NOMO-1 treated with dmso at 0.1 percent for 144 hours (cell line): ENCODE measurements around the gene PSTPIP2.
"Not testable (repeated sequence)": the region's sequence is repeated elsewhere in the genome, so short reads cannot be mapped to it uniquely, and the experiment has no call there.

Source experiments
- DNase-seq: peaks from one replicate; lab custom pipeline; 2025; ENCODE audit not compliant: unreplicated experiment; lab: John Stamatoyannopoulos, UW

Gene PSTPIP2

DNA sequence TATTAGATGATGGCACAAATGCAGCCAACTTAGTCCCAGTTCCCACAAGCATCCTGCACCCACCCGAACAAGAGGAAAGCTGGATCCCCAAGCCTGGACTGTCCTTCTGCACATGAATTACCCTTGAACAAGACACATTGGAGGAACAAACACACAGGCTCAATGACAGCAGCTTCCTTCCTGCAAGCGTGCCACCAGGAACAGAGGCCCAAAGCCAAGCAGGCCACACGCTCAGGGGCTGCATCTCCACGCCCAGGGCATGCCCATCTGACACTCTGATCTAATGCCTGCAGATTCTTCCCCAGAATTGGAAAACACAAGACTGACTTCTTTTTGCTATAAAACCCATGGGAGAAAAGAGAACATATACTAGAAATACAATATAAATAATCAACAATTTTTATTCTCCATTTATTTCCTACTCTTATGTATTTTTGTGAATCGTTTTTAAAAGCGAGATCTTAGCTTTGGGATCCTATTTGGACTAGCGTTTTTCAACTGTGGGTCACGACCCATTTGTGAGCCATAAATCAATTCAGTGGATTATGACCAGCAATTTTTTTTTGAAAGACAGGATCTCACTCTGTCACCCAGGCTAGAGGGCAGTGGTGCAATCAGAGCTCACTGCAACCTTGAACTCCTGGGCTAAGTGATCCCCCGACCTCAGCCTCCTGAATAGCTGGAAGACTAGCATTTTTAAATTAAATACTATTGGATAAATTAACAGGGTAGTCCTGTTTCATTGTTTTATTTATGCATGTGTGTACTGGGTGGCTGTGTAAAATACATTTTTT is 34.4 kb downstream of the PSTPIP2 start:
- no peak for DNase-seq

DNA sequence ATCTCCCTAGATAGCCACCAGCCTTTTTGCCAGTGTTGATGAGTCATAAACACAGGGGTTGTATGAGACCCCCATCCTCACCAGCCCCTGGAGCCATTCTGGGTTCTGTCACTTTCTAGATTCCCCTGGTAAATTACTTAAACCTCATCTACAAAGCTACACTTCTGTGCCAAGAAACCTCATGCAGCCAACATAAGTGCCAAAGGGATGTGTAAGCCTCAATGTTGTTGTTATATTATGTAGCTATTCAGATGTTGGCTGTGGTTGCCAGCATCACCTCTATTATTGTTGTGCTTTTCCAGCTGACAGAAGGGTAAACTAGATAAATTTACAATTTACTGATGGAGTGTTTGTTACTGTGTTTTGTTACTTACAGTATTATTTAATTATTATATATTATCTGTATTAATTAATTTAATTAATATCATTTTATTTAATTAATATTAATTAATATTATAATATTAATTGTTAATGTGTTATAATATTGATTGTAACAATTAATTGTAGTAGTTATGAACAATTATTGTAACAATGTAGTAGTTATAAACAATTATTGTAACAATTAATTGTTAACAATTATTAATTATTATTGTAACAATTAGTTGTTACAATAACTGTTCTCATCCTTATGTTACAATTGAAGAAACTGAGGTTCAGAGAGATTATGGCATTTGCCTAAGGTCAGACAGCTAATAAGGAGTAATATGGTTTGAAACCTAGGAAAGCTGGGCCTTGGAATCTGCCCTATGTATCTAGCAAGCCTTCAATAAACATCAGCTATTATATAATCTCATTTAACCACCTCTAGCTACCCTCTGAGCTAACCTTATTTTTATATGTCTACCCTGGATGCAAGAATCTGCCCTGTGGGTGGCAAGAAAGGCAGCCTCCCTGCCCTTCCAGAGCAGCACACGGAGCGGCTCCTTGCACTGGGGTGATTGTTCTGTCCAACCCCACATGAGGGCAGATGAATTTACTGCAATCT is 36.1 kb downstream of the PSTPIP2 start:
- DNase-seq = no peak

DNA sequence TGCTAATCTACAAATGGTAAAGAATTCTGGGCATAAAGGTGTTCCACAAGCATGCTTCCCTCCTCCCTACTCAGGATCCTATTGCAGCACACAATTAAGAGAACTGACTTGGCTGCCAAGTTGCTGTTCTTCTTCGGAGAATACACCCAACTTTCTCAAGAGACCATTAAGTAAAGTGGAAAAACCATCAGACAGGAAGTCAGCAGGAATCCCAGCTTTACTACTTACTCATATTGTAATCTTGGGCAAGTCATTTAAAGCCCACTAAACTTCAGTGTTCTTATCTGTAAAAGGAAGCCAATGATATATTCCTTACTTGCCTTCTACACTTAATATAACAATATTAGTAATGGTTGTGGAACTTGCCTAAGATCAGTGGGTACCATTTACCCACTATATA is 37.8 kb downstream of the PSTPIP2 start:
- no peak for DNase-seq

DNA sequence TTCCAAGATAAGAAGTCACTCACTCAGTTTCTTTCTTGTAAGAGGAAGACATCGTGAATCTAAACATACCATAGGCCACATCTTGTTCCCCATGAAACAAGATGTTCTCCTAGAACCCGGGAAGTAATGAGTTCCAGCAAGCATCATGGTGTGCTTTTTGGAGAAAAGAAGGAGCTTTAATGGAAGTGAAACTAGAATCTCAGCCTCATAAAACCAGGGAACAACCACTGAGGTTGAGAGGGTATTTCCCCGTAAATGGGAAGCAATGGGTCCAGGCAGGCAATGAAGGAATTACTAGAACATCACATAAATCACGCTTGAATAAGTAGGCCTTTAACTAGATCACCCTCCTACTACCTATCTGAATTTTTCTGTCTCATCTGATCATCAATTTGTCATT is 40.3 kb downstream of the PSTPIP2 start:
- DNase-seq = no peak

DNA sequence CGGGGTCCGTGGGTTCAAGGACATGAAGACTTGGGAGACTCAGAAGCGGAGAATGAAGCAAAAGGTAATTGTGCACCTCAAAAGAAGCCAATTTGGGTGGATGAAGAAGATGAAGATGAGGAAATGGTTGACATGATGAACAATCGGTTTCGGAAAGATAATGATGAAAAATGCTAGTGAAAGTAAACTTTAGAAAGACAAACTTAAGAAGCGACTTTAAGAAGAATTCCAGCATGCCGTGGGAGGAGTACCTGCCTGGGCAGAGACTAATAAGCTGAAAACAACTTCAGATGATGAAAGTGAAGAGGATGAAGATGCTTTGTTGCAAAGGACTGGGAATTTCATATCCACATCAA is 43.5 kb downstream of the PSTPIP2 start:
- DNase-seq = no peak

DNA sequence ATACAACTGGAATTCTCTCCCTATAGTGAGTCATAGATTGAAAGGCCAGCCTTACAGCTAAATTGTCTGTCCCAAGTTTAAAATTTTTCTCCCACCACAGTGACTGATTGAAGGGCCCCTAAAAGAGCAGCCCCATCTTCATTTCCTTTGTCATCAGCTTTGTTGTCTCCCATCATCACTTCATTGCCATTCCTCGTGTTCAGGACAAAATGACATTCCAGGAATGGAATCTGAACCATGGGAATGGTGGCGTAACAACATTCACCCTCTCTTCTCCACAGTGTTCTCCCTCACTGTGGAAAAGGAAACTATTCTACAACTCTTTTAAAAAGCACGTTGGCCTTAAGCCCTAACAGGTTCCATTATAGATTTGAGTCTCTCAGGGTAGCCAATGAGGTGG is 52.1 kb downstream of the PSTPIP2 start:
- DNase-seq = no peak

DNA sequence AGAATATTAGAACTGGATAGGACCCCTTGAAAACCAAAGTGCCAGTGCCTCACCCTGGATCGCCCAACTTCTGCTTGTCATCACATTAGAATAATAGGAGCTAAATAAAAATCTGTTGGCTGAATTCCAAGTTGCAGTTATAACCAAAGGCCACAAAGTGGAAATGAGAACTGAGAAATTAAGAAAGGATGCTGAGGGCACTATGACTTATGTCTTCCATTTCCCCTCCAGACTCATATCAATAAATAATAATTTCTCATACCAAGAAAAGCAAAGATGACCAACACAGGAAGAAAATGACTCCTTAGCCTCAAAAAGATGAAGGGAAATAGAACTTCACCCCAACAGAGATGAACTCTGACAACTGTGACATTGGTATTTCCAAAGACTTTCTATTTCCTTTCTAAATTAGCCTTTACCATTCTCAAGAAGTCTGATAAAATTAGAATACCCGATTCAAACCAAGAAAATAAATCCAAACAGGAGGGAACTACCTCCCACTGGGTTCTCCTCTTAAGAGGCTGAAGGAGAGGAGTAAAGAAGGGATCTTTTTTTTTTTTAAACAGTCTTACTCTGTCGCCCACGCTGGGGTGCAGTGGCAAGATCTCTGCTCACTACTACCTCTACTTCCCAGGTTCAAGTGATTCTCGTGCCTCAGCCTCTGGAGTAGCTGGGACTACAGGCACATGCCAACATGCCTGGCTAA is 58.4 kb downstream of the PSTPIP2 start:
- DNase-seq = peak; percentile 31

DNA sequence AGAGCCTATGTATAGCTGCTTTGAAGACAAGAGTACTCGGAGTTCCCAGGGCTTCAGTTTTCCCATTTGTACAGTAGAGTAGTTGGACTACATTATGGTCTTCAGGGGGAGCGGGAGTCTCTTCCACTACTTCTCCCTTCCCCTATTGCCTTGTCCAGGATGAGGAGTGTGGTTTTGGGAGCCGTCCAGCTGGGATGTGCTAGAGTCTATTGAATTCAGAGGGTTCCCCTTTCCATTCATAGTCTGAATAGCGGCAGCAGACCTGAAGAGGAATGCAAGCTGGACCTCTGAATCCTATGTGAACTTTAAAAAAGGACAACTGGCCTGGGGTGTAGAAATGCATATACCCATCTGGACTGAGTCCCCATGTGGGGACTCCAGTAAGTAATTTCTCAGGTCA is 61.4 kb downstream of the PSTPIP2 start:
- no peak for DNase-seq

DNA sequence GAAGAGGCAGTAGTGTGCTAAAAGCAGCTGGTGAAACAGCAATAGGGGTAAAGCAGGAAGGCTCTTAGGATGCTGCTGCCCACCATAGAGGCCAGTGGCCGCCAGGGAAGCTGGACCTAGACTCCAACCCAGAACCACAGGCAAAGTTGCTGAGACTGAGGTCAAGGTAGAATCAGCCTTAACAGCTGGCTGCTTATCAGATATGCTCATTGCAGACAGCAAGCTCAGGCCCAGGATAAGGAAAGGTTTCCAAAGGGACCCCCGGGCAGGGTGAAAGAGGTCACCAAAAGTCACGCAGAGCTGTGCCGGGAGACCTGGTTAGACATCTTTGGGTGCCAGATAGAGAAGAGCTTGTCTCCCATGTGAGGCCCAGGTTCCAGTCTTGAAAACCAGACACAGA is 62.0 kb downstream of the PSTPIP2 start:
- no peak for DNase-seq

DNA sequence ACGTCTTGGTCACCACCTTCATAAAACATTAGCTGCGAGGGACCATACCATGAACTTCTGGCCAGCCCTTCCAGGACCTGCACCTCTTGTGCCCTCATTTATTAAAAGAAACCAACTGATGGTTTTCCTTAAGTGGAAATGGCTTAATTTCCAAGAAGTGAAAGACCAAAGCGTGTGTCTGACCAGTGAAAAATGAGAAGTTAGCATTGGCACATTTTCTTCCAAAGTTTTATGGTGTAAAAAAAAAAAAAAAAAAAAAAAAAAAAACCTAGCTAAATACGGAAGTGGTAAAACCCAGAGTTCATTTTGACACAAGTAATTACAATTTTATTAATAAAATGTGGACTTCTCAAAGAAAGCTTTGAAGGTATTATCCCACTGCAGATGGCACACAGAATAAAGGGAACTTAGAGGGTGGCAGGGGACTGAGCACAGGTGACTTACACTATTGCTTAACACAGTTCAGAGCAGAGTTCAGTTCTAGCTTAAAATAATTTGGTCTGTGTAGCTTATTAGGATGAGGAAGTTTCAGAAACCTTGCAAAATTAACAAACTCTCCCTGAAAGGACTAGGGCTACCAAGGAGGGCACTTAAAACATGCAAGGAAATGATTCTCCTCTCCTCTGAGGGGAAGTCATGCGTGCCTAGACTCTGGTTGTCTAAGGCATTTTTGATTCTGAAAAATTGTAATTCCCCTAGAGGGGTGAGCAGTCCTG is 62.8 kb downstream of the PSTPIP2 start:
- peak; percentile 92 for DNase-seq

DNA sequence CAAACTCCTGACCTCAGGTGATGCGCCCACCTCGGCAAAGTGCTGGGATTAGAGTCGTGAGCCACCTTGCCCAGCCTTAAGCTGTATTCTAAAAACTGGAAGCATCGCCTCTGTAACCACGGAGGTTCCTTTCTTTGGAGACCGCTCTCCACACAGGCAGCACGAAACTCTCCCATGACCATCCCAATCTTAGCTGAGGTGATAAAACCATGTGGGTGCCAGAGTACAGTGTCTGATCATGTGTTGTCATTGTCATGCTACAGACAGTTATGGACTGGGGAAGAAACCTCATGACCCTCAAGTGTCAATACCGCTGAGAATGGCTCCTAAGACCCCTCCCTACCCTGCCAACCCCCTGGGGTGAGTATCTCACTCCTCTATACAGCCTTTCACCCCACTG is 63.5 kb downstream of the PSTPIP2 start:
- no peak for DNase-seq

DNA sequence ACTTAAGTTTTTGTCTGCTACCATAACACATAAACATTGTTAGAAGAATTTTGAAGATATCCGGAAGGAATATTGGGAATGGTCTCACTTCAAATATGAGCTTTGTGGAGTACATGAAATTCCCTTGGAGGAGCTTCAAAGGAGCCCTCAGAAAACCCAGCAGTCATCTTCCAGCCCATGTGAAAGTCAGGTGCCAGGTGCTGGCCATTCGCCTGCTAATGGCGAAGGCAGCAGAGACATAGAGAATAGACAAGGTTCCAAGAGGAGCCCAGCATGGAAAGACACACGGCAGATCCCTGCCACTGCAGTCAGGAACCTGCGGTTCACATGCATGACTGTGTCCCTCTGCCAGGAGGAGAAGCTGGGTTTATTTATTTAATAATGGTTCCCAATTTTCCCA is 64.9 kb downstream of the PSTPIP2 start:
- DNase-seq = no peak

DNA sequence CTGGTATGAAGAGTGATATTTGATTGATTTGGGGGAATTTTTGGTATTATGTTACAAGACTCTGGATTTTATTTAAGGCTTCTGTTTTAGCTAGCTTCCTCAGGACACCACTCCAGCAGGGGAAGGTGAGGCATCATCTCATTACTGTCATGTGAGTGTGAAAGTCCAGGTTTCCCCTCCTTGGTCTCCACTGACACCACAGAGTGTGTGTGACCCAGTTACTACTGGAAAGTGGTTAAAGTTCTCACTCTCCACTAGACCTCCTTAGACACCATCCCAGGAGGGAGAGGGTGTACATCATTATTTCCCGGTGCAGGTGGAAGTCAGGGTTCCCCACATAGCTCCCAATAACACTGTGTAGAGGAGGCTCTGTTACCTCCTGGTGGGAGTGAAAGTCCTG is 69.1 kb downstream of the PSTPIP2 start:
- no peak for DNase-seq

DNA sequence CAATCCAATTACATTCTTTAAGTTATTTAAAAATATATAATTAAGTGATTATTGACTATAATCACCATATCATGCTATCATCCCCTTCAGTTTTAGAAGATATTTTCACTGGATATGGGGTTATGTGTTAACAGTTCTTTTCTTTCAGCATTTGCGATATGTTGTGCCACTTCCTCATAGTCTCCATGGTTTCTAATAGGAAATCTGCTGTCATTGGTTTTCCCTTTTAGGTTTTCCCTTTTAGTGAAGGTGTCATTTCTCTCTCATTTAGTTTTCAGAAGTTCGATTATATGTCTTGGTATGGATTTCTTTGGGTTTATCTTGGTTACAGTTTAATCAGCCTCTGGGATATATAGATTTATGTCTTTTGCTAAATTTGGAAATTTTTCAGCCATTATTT is 70.2 kb downstream of the PSTPIP2 start:
- DNase-seq = no peak

DNA sequence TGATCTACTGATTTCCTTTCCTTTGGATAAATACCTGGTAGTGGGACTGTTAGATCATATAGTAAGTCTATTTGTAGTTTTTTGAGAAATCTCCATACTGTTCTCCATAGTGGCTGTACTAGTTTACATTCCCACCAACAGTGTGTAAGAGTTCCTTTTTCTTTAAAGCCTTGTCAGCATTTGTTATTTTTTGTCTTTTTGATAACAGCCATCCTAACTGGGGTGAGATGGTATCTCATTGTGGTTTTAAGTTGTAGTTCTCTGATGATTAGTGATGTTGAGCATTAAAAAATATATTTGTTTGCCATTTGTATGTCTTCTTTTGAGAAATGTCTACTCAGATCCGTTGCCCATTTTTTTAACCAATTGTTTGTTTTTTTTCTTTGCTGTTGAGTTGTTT is 71.0 kb downstream of the PSTPIP2 start:
- DNase-seq = no peak

DNA sequence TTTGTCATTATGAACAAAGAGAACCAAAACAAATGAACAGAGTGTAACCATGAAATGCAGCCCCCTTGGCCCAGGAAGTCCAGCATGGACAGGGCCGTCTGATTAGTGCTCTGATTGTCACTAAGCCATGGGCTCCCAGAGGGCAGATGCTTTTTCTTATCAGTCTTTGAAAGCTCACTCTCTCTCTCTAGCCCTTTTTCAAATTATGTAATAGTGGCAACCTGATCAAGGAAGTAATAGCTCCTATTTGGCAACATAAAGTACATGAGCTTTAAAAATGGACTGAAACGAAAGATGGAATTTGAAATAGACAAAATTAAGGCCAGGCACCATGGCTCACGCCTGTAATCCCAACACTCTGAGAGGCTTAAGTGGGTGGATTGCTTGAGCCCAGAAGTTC is 72.5 kb downstream of the PSTPIP2 start:
- no peak for DNase-seq

DNA sequence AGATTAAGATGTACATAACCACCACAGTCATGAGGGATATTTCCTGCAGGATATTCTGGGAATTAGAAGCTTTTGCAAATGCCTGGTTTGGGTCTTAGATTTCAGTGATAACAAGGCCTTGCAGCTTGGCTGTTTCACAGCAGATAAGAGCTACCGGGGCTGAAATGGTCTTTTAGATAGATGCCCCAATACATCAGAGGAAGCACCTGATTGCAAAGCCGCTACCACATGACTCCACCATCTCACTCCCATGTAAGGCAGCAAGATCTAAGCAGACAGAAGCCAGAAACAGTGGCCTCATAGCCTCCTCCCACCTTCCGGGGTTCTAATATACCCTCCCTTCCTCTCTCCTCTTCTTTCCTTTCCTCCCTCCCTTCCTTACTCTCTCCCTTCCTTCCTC is 73.8 kb downstream of the PSTPIP2 start:
- DNase-seq = no peak

DNA sequence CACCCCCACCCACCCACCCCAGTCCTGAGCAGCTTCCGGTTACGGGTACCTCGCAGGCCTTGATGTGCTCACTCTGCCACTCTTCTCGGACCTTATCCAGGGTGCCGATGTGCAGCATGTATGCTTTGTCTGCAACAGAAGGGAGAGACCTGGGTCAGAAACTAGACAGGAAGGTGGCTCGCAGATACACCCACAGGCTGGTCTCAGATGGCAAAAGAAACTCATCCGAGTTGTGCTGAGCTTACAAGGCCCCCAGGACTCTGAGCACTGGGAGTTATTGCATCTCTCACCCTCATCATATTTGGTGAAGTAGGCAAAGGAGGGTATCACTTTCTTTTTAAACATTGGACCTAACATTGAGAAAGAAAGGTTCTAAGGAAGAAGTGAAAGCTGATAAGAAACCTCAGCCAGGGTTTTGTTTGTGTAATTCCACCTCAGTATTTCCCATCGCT is 74.3 kb downstream of the PSTPIP2 start:
- no peak for DNase-seq

DNA sequence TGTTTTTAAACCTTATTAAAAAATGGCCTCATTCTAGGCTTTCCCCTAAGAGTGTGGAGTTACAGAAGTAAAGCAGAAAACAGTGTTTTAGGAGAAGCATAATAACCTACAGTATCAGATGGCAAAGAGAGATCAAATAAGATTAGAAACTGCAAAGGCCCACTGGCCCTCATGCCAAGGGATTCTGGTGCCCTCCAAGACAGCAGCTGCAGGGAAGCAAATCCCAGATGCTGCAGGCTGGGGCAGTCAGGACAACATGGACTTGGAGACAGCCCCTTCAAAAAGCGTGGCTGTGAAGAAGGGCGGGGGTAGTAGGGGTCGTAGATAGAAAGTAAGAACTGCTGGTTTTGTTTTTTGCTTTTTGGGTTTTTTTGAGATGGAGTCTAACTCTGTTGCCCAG is 76.6 kb downstream of the PSTPIP2 start:
- no peak for DNase-seq

DNA sequence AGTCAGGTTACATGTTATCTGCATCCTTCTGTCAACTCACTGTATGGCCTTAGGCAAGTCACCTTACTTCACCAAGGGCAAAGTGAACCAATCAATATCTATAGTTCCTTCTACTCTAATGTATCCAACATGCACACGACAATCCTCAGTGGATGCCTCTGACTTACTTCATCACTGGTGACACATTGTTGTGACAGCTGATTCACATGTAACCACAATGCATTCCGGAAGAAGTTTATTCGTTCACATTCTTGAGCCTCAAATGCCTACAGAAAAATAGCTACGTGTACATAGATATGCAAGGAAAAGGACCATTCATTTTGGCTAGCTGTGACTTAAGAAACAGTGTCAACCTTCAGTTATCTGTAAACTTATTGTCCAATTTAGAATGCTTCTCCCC is 78.6 kb downstream of the PSTPIP2 start:
- DNase-seq = no peak

DNA sequence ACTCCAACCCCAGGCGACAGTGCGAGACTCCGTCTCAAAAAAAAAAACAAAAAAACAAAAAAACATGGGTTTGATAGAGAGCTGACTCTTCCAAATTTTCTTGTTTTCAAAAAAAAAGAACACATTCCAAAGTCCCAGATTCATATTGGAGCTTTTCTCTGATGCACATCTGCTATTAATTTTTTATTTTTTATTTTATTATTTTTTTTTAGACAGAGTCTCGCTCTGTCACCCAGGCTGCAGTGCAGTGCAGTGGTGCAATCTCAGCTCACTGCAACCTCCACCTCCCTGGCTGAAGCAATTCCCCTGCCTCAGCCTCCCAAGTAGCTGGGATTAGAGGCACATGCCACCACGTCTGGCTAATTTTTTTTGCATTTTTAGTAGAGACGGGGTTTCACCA is 79.5 kb downstream of the PSTPIP2 start:
- not testable (repeated sequence) for DNase-seq
